HG03095 (cell line): ENCODE measurements around the gene FGFR3.

Source experiments
- ATAC-seq: cut with Tn5 transposase; IDR thresholded peaks from one replicate; pipeline ENCODE4 v1.9.1; 2021; ENCODE audit warnings: moderate library complexity; ENCODE audit not compliant: unreplicated experiment

FGFR3 gene

DNA sequence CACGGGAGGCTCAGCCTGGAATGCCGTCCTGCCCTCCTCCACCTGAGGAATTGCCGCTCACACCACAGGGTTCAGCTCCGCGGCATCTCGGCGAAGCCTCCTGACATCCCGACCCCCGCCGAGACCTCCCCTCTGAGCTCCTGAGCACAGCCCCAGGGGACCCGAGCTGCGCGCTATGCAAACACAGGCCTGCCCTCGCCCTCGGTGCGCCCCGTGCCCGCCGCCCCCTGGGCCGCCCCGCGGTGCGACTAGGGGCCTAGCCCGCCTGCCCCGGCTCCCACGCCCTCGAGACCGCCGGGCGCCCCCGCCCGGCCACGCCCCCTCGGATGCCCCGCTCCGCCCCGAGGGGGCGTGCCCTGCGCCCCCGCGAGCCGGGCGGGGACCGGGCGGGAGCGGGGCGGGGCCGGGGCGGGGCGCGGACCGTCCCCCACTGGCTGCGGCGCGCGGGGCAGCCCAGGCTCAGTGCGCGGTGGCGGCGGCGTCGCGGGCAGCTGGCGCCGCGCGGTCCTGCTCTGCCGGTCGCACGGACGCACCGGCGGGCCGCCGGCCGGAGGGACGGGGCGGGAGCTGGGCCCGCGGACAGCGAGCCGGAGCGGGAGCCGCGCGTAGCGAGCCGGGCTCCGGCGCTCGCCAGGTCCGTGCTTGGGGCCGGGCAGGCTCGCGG is at the start of gene FGFR3:
TSS of gene FGFR3 (plus strand) at position 462 of the 664 bp plus-strand sequence. CDS start 642 bp downstream, outside the sequence.
- no peak for ATAC-seq

DNA sequence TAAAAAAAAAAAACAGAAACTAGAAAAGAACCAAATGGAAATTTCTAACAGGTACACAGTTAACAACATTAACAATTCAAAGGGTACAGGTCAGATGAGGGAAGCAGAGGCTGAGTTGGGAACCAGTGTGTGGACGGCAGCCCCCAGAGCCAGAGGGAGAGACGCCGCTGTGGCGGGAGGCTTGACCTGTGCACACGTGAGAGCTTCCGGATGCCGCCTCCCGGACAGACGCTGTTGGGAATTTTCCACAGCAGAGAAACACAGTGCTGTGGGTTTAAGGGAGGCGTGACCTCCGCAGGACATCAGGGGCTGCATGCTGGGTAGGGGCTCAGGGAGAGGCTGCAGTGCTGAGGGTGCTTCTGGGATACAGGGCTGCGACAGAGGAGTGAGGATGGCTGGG is 49.5 kb upstream of the FGFR3 start:
- no peak for ATAC-seq

DNA sequence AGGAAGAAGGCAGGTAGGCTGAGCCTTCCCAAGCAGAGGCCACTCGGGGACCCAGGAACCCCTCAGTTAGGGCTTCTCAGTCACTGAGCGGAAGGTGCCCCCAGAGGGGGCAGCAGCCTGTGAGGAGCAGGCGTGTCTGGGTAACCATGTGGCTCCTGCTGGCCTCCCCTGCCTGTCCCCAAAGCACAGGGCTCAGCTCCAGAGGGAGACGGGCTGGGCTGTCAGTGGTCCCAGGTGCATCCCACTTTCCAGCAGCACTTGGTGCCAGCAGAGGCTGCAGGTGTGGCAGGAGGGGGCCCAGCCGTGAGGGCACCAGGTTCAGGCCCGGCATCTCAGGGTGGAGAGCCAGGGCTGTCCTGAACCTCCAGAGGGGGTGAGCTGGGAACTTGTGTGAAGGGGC is 49.1 kb upstream of the FGFR3 start:
- ATAC-seq, result no peak

DNA sequence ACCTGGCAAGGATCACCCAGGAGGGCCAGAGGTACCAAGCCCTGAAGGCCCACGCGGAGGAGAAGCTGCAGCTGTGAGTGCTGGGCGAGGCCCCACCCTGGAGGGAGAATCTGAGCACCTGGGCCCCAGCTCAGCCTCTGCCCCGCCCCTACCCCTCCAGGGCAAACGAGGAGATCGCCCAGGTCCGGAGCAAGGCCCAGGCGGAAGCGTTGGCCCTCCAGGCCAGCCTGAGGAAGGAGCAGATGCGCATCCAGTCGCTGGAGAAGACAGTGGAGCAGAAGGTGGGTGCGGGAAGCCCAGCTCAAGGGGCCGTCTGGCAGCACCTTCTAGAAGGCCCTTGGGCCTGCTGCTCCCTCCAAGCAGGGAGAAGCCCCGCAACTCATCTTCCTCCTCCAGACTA is 48.5 kb upstream of the FGFR3 start:
- no peak for ATAC-seq

DNA sequence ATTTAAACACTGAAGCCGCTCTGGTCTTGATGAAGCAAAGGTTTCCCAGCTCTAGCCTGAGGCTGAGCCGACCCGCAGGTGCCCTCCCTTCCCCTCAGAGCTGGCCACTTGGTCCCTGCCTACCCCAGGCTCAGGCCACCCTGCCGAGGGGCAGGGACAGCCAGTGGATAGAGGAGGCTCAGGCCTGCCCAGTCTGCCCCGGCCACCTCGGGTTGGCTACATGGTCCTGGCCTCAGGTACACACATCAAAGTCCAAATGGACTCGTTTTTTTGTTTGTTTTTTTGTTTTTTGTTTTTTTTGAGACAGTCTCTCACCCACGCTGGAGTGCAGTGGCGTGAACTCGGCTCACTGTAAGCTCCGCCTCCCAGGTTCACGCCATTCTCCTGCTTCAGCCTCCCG is 47.9 kb upstream of the FGFR3 start:
- no peak for ATAC-seq

DNA sequence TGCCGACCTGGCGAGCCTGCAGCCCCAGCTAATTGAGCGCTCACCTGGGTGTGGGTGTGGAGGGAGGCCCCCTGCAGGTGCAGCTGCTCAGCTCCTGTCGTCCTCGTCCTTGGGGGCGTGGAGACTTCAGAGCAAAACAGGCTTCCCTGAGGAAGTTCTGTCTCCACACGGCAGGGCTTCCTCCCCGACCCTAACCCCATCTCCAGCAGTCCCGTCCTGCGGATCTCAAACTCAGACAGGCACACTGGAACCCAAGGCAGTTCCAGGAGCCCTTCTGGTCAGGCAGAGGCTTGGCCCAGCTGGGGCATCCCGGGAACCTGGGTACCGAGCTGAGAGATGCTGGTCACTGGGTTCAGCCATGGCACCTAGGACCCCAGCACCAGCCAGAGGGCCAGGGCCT is 47.4 kb upstream of the FGFR3 start:
- ATAC-seq, result no peak

DNA sequence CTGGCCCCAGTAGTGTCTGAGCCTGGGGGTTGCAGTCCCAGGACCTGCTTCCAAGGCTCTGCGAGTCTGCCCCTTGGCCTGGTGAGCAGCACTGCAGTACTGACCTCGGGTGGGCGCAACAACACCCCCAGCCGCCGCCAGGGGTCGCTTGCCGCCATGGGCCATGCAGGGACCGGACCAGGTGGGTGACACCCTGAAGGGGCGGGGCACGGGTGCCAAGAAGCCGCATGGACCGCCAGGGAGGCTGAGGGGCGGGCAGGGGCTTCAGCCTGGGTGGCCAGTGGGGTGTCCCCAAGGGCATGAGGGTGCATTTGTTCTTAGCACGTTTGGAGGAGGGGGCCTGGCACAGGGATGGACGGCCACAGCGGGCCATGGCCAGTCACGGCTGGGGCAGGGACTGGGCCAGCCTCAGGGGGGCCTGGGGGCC is 46.8 kb upstream of the FGFR3 start:
- ATAC-seq, result no peak

DNA sequence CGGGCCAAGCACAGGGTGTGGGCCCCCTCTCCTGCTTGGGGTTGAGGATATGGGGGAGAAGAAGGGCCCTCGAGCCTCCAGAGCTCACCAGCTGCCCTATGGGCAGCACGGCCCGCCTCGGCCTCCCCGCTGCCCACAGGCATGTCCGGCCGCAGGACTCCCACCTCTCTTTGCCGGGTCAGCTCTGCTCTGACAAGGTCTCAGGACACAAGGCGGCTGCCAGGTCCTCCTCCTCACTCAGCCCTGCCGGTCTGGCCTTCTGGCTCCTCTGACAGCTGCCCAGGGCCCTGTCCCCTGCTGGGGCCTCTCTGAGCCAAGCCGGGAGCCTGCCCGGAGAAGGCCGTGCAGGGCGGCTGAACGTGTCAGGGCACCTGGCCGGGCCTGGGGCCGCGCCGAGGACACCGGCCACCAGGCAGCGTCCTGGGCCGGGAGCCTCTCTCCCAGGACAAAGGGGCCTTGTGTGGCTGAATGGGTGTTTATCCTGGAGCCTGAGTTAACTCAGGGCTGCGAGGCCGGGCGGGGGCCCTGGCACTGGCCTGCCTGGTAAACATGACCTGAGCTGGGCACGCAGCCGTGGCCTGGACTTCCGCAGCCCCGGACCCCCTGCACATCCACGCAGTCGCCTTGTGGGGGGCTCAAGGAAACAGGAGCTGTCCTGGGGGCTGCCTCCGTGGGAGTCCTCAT is 46.0 kb upstream of the FGFR3 start:
- ATAC-seq, result no peak

DNA sequence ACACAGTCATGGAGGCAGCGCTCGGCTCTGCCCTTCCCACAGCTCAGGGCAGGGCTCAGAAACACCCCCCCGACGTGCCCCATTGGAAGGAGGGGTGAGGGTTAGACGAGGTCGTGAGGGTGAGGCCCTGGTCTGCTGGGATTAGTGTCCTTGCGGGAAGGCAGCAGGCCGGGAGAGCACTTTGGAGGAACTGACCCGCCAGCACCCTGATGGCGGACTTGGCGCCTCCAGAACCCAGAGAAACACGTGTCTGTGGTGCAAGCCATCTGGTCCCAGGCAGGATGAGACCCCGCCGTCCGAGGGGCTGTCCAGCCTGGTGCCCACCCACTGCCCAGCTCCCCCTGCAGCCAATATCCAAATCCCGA is 45.5 kb upstream of the FGFR3 start:
- ATAC-seq, result no peak

DNA sequence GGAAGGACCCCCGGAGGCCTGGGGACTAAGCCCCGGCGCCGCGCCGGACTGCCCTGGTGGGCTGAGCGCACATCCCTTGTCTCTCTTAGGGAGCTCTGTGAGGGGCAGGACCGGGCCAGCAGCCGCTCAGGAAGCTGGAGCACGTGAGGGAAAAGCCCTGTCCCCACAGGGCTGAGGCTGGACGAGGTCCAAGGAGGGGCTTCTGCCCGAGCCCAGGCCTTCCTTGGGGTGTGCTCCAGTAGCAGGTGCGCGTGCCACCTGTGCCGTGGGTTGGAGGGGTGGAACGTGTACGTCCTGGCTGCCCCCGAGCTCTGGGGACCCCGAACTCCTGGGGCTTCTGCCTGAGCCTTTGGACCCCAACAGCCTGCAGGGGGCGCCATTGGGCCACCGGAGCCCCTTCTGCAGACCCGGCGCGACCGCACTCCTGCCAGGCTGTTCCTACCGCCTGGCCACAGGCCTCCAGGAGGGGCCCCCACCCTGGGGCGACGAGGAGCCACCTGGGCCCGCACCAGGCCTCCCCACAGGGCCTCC is 44.6 kb upstream of the FGFR3 start:
- ATAC-seq, result no peak

DNA sequence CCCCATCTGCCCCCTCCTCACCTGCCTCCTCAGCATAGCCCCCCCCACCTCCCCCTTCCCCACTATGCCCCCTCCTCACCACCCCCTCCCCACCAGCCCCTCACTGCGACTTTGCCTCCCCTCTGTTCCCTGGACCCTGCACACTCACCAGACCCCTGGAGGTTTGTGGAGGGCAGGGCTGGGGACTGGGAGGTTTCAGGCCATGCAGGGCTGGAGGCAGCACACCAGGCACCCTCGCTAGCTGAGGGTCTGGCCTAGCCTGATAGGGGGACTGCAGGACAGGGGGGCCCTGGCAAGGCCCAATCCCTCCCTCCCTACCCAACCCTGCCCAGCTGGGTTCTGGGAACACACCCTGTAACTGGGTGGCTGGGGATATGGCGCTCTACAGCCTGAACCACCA is 43.7 kb upstream of the FGFR3 start:
- no peak for ATAC-seq

DNA sequence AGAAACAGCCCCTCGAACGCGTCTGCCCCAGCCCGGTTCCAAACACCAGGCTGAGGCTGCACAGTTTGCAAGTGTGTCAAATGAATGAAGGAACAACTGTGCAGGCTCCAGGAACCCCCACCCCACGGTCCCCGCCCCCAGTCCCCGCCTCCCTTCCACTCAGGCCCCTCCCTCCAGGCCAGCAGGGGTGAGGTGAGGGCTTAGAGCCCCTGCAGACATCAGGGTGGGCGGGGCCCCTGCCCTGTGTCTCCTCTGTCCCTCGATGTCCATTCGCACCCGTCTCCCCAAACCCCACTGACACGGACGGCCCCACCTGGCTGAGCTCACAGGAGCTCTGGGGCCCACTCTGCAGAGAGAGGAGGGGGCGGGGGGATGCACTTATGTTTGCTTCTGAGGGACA is 43.3 kb upstream of the FGFR3 start:
- no peak for ATAC-seq

DNA sequence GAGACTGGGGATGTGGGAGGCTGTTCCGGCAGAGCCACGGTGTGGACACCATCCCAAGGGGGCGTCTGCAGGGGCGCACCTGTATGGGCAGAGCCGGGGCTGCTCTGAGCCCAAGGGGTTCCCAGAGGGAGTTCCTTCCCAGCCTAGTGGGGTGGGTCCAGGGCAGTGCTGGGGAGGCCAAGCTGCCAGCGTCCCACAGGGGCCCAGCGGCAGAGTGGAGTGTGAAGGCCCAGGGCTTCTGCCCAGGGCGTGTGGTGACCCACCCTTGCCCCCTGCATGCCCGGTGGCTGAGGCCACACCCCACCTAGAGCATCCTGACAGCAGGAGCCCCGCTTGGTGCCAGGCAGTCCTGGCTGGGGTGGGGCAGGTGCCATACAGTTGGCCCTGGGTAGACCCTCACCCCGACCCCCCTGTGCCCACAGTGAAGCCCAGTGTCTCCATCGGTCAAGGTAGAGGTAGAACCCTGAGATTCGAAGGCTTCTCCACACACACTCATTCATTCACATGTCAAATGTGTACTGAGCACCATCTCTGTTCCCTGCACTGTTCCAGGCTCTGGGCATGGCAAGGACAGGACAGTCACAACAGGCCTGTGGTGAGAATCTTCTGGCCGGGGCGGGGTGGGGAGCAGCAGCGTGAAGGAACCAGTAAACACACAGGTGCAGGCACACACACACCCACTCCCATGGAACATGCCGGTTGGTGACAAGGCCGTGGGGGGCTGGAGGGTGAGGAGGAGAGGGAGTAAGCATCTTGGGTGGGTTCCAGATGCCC is 42.5 kb upstream of the FGFR3 start:
- ATAC-seq, result no peak

DNA sequence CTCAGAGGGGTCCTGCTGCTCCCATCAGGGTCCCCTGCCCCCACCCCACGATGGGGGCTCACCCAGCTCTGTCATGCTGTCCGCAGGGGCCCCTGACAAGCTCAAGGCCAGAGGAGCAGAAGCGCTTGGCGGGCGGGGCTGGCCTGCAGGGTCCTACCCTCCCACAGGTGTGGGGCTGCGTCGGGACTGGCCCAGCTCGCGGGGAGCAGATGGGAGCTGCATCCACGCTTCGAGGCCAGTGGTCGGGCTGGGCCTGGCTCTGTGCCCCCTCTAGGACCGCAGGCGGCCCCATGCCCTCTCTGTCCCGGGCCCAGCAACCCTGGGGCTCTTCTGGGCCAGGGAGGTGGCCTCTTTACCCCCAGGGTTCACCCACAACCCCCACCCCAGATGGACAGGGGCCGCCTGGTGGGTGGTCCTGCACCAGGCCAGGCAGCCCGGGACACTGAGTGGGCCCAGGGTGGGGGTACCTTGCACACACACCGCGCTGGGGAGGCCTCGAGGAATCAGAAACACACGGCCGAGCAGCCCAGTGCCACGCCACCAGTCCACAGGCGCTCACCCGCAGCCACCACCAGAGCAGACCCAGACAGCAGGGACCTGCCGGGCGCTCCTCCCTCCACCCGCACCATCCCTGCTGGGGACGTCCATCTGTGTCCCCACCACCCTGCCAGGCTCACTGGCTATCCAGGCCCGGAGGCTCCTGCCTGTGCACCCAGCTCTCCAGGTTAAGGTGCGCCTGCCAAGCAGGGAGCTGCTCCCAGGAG is 41.8 kb upstream of the FGFR3 start:
- ATAC-seq, result no peak

DNA sequence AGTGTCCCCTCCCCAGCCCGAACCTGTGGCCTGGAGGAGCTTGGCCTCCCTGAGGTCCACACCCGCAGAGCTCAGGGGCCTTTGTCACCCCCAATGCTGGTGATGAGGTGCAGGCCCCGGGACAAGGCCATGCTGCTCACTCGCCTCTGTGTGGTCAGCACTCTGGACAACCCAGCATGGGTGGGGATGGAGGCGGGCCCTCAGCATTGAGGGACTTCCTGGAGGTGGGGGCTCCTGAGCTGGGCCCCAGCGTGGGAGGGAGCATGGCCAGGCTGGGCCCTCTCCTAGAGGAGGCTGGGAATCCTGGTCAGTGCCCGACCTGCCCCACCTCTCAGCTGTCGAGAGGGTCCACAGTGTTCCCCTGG is 41.2 kb upstream of the FGFR3 start:
- no peak for ATAC-seq

DNA sequence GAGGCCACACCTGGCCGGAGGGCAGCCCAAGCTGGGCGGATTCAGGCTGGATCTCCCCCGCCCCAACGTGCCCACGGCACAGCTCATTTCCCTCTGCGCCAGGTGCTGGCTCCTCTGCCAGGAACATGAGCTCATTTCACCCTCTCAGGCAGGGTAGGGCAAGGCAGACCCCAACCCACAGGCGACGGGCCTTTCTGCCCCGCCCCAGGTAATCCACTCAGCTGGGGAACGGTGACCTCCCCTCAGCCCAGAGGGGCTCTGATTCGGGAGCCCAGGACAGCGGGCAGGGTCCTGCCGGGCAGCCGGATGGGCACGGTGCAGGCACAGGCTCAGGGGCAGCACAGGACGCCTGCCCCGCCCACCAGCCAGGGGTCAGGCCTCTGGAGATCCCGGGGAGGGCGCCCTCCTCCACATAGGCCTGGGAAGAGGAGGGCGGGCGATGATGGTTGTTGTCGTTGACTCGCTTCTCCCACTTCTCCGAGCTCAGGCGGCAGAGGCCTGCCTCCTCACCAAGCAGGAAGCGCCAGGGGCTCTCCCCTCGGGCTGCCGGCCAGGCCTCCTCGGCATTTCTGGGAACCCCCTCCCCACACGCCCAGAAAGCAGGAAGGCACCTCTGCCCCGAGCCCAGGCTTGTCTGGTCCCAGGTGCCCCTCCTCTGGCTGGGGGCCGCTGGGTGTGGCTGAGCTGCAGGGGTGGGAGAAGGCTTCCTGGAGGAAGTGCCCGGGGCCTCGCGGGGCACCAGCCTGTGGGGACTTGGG is 40.6 kb upstream of the FGFR3 start:
- no peak for ATAC-seq

DNA sequence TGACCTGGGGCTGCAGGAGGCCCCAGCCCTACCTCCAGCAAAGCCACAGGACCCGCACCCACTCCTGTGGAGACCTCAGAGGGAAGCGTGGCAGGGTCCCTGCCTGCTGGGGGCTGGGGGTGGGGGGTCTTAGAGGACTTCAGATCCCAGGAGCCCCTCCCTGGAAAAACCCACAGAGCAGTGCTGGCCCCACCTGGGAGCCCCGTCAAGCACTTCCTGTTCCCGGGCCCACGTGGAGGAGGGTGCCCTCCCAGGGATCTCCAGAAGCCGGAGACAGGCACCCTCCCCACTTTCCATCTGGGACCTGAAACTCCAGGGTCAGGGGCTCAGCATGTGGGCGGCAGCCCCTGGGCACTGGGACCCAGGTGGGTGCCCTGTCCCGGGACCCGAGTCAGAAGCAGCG is 39.8 kb upstream of the FGFR3 start:
- ATAC-seq, result no peak

DNA sequence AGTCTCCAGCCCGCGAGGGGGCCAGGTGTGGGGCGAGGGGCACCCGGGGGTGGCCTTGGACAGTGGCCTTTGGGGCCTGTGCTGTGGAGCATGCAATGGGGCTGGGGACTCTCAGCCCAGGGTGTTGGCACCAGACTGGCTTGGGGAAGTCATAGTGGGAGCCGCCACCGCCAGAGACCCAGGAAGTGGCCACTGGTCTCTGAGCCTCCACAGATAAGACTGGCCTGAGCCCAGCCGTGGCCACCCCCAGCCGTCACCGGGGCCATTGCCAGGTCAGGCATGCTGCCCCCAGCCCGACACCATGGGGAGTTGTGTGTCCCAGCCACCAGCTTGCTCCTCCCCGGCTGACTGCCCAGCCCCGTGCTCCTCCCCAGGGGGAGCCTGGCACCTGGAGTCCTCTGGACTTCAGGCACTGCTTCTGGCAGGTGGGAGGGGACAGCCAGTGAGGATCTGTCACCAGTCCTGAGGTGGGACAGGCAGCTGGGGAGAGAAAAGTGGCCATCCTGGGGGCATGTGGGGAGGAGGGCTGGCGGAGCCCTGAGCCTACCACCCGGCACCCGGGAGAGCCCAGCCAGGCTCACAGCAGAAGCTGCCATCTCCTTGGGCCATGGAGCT is 39.3 kb upstream of the FGFR3 start:
- ATAC-seq, result no peak

DNA sequence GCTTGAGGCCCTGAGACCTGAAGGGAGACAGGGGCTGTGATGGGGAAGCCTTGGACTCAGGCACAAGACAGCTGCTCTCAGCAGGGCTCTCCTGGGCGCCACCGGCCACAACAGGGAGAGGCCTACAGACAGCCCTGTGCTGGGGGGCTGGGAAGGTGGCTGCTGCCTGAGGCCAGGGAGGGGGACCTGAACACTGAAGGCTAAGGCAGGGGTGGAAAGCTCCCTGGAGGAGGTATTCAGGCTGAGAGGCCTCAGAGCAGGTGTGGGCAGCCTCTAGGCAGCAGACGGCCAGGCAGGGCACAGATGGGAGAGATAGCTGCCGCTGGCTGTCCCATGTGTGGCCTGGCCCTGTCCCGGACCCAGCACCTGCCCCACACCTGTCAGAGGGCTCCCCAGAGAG is 38.8 kb upstream of the FGFR3 start:
- ATAC-seq, result no peak

DNA sequence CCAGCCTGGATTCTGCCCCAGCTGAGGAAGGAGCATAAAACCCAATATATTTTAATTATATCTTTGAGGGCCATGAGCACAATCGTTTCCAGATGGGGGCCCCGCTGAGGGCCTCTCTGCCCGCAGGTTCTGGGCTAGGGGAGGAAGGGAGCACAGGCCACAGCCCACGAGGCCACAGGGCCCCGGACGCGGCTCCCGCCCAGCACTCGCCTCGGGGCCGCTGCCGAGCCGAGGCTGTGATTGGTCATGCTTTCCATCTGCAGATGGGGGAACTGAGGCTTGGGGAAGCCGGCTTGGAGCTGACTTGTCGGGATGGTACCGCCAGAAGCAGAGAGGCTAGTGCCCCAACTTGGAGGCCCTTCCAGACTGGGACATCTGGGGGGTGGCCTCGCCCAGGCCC is 37.8 kb upstream of the FGFR3 start:
- no peak for ATAC-seq
